ENCODE data around the gene CHRND.
"Not testable (repeated sequence)": the region's sequence is repeated elsewhere in the genome, so short reads cannot be mapped to it uniquely, and the experiment has no call there.

The CHRND gene

DNA sequence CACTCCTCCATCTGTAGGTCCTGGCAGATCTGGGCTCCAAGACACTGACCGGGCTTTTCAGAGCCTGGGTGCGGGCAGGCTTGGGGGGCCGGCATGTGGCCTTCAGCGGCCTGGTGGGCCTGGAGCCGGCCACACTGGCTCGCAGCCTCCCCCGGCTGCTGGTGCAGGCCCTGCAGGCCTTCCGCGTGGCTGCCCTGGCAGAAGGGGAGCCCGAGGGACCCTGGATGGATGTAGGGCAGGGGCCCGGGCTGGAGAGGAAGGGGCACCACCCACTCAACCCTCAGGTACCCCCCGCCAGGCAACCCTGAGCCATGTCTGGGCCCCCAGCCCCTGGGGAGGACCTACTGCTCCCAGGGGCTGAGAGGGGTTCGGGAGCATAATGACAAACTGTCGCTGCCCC is 761 bp upstream of the CHRND start:
- no peak for DNase-seq (ENCODE audit: low spot score)

DNA sequence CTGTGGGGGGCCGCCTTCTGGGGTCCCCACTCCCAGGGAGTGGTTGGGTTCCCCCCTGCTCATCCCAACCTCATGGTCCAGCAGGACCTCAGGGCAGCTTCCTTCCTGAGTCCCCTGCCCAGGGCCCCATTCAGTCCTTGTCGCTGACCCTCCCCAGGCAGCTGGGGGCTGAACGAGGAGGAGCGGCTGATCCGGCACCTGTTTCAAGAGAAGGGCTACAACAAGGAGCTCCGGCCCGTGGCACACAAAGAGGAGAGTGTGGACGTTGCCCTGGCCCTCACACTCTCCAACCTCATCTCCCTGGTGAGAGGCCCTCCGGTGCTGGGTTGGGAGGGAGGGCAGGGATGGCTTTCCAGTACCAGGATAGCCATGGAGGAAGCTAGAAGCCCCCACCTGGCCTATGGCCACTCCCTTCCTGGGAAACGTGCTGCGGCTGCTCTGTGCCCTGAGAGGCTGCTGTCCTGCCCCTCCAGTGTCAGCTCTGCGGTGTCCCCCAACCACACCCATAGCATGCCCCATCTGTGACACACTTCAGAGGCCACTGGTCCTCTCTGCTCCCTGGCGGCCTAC is 497 bp downstream of the CHRND start:
- no peak for DNase-seq (ENCODE audit: low spot score)

- DNase-seq (ENCODE audit: low spot score), result no peak
Measured at GRCh38 chr2:232527905-232528470, 2.0 kb downstream of the CHRND start.

DNA sequence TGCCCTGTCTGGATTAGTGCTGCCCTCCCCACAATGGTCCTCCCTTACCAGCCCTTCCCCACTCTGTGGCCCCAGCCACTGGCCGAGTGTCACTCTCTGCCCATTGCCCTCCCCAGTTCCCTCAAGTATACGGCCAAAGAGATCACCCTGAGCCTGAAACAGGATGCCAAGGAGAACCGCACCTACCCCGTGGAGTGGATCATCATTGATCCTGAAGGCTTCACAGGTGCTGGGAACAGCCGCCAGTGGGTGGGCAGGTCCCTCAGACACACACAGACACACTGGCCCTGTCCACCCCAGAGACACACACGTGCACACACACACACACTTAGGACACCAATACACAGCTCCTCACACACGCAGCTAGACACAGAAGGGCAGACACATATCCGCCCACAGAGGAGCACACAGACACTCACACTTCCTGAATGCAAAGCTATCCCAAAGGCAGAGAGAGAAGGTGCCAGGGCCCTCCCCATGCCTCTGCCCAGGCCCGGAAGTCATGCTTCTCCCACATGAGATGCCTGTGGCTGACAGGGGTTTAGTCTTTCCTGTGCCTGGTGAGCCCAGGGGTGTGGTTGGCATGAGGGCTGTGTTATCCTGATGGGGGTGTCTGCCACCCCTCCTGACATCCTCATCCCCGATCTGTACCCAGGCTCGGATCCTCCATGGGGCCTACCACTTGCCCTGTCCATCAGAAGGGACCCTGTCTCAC is 2.9 kb downstream of the CHRND start:
- DNase-seq (ENCODE audit: low spot score), result no peak

GRCh38 chr2:232529806-232530547 is 4.0 kb downstream of the CHRND start:
- DNase-seq (ENCODE audit: low spot score), result no peak

- DNase-seq (ENCODE audit: low spot score), result no peak
Measured at GRCh38 chr2:232530626-232531260, 4.8 kb downstream of the CHRND start.

DNA sequence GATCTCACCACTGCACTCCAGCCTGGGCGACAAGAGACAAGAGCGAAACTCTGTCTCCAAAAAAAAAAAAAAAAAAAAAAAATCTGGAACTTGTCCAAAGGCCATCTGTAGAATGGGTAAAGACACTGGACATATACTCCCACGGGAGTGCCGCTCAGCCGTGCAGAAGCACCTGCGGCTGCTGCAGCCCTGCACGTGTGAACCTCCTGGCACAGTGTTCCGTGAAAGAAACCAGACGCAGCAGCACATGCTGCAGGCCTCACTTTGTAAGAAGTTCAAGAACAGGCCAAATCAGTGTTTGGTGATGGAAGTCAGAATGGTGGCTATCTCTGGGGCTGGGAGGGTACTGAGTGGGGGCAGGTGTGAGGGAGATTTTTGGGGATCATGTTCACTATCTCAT is 6.5 kb downstream of the CHRND start:
- DNase-seq (ENCODE audit: low spot score), result no peak

DNA sequence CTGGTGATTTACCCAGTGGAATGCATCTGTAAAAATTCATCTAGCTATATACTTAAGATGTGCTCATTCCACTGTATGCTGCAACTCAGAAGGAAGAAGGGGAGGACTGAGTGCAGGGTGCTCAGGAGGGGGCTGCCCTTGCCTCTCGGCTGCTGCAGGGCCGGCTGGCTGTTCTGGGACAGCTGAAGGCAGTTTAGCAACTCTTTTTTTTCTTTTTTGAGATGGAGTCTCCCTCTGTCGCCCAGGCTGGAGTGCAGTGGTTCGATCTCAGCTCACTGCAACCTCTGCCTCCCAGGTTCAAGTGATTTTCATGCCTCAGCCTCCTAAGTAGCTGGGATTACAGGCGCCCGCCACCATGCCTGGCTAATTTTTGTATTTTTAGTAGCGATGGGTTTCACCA is 6.9 kb downstream of the CHRND start:
- DNase-seq (ENCODE audit: low spot score), result not testable (repeated sequence)

GRCh38 chr2:232533944-232534710 is 8.2 kb downstream of the CHRND start:
- DNase-seq (ENCODE audit: low spot score), result no peak

- DNase-seq (ENCODE audit: low spot score), result no peak
Measured at GRCh38 chr2:232534940-232535651, 9.1 kb downstream of the CHRND start.

GRCh38 chr2:232535761-232536530 is 10.0 kb downstream of the CHRND start:
- no peak for DNase-seq (ENCODE audit: low spot score)

- peak; percentile 18 for DNase-seq (ENCODE audit: low spot score)
Measured at GRCh38 chr2:232537079-232537478, 11.1 kb downstream of the CHRND start.

DNA sequence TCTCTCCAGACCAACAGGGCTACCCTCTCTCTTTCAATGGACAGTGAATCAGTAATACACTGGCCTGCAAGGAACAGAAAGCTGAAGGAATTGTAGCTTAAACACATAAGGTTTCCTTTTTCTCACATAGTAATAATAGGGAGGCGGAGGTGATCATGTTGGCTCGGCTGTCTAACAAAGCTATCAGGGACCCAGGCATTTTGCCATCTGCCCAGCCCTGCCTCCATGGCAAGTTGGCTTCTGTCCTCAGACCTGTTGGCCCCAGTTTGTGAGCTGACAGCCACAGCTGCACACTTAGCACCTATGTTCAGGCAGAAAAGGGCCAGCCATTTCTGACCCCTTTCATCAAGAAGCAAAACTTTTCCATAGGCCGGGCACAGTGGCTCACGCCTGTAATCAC is 11.5 kb downstream of the CHRND start:
- DNase-seq (ENCODE audit: low spot score), result no peak

- no peak for DNase-seq (ENCODE audit: low spot score)
Measured at GRCh38 chr2:232538671-232539070, 12.7 kb downstream of the CHRND start.

DNA sequence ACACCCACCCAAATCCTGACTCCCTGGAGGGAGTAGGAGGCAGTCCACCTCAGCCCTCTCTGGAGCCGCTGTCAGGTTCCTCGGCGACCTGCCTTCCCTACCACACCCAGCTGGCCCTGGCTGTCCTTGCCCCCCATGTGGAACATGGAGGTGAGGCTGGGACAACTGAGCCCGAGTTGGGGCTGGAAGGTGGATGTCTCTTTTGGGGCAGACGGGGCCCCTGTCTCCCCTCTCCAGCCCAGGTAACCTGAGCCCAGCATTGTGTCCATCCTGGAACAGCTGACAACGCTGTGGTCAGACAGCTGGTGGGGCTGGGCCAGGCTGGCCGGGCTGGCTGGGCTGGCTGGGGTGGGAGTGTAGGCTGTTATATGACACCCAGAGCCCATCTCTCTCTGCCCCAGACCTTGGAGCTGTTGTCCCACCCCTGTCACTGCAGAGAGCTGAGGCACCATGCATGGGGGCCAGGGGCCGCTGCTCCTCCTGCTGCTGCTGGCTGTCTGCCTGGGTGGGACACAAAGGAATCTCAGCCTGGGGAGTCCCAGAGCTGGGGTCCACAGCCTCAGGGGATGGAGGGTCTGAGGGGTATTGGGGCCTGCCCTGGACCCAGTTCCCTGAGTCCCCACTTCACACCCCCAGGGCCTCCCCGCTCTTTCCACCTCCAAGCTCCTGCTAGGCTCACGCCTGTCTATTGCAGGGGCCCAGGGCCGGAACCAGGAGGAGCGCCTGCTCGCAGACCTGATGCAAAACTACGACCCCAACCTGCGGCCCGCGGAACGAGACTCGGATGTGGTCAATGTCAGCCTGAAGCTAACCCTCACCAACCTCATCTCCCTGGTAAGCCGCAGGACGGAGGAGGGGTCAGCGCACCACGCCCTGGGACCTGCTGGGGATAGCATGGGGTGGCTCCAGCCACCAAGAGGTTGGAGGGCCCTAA is 13.6 kb downstream of the CHRND start, which contains the start of gene CHRNG:
Gene CHRNG (plus strand): TSS at position 395 of the 934 bp plus-strand sequence. CDS start 56 bp downstream, at position 451.
- DNase-seq (ENCODE audit: low spot score), result no peak

DNA sequence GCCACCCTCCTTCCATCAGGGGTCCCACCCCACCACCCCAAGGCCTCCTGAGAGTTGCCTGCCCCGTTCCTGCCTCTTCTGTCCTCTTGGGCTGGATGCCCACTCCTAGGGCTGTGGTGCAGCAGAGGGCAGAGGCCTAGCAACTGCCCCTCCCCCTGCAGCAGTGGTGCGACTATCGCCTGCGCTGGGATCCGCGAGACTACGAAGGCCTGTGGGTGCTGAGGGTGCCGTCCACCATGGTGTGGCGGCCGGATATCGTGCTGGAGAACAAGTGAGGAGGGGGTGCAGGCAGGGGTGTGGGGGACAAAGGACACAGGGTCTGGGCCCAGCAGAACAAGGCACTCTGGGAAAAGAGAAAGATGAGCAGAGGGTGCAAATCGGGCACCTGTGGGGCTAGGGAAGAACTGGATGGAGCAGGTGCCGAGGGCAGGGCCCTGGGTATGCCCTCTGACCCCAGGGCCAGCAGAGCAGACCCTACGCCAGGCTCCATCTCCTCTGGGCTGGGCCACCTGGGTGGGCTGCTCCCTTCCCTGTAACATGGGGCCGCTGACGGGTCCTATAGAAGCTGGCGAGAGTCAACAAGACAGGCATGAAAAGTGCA is 14.6 kb downstream of the CHRND start:
- no peak for DNase-seq (ENCODE audit: low spot score)

DNA sequence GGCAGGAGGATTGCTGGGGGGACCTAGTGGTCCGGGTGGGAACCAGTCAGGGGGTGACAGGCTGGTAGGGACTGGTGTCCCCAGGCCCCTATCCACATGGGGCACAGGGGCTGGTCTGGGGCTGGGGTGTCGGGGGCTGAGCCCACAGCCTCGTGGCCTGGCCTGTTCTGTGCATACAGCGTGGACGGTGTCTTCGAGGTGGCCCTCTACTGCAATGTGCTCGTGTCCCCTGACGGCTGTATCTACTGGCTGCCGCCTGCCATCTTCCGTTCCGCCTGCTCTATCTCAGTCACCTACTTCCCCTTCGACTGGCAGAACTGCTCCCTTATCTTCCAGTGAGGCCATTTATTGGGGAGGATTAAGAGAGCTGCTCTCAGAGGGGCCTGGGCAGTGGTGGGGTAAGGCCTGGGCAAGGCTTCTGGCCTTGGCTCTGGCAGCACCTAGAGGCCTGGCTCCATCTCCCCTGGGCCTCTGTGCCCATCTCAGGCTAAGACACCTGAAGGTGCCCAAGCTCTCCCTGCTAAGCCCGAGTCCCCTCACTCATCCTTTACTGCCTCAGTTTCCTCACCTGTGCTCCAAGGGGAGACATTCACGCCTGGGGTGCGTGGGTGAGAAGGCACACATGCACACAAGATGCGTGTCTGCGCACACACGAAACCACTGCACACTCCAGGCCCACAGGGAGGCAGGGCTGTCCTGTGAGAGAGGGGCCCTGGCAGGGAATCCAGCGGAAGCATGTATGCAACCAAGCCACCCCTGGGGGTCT is 15.4 kb downstream of the CHRND start:
- DNase-seq (ENCODE audit: low spot score), result no peak

Data from hematopoietic multipotent progenitor cell treated with erythropoietin and hydrocortisone succinate and interleukin-3 and kit ligand, for 15 days (in vitro differentiated cells).